Heart right ventricle (tissue), 16 donors: ENCODE data around the gene E2F8. TPM values are rescaled to one million over a fixed set of nuclear protein-coding genes. Genes with fewer than 3 reads are reported as not detected.

ENCODE experiments used
- ATAC-seq, 8 donors: fragments of 200-7000 bp; cut with Tn5 transposase; one replicate each; pipeline ENCODE4 v1.9.1; 2020; ENCODE audit warnings: mild to moderate bottlenecking in 8 of 8, moderate library complexity in 8 of 8, moderate number of reproducible peaks in 1 of 8
- DNase-seq, 2 donors: peaks; one replicate each; pipeline ENCODE4 v3.0.0-alpha.2; 2020
- H3K27ac ChIP-seq, 10 donors: fragments of 200-600 bp; sonication (generic) in 2 of 10; one replicate each; pipeline versions ENCODE4 v1.5.0 to v1.8.0; 2020 to 2022; ENCODE audit warnings: mild to moderate bottlenecking in 3 of 10
- H3K27me3 ChIP-seq, 7 donors: fragments of 200-600 bp; one replicate each; pipeline ENCODE4 v1.8.0; 2021 to 2022; ENCODE audit warnings: mild to moderate bottlenecking in 2 of 7
- H3K36me3 ChIP-seq, 9 donors: fragments of 200-600 bp; sonication (generic) in 1 of 9; one replicate each; pipeline versions ENCODE4 v1.5.0 to v1.8.0; 2020 to 2022; ENCODE audit warnings: mild to moderate bottlenecking in 2 of 9
- H3K4me1 ChIP-seq, 9 donors: fragments of 200-600 bp; sonication (generic) in 1 of 9; one replicate each; pipeline versions ENCODE4 v1.5.0 to v1.8.0; 2020 to 2022; ENCODE audit warnings: mild to moderate bottlenecking in 4 of 9
- H3K4me3 ChIP-seq, 10 donors: fragments of 200-600 bp; sonication (generic) in 2 of 10; one replicate each; pipeline versions ENCODE4 v1.5.0 to v1.8.0; 2020 to 2022; ENCODE audit warnings: mild to moderate bottlenecking in 7 of 10, moderate library complexity in 2 of 10
- H3K9me3 ChIP-seq, 11 donors: fragments of 200-600 bp in 10 of 11; sonication (generic) in 2 of 11; one replicate each; pipeline versions ENCODE4 v1.5.0 to v1.8.0; 2013 to 2022; ENCODE audit warnings: mild to moderate bottlenecking in 2 of 11, control low read depth in 1 of 11, moderate library complexity in 1 of 11
- CTCF ChIP-seq, 9 donors: fragments of 200-600 bp; sonication (generic) in 2 of 9; IDR thresholded peaks; one replicate each; pipeline versions ENCODE4 v1.5.0 to v1.8.0; 2021 to 2022; ENCODE audit warnings: antibody characterized with exemption in 9 of 9, mild to moderate bottlenecking in 5 of 9, moderate library complexity in 1 of 9
- WGBS, 2 donors: extraction: QIAGEN DNeasy Blood & Tissue Kit; methylation state at CpG; one replicate each; pipeline ENCODE4 v1.1.7; 2013; ENCODE audit warnings: inconsistent platforms in 1 of 2; 5-methylcytosine and 5-hydroxymethylcytosine counted together
- intact Hi-C, 10 donors: fragments of 100-400 bp; cut with DNase I; formaldehyde crosslinking; loops; one replicate each; pipeline versions ENCODE4 v1.11.1 to v1.14.2; 2022
- polyA plus RNA-seq, 2 donors: library from polyadenylated mRNA; stranded (reverse); fragments of 200-250 nt; gene quantifications; one replicate each; pipeline ENCODE4 v1.2.3, GENCODE V29; 2013
- total RNA-seq, 10 donors: library from RNA; stranded (reverse); fragmentation: NEBNext Ultra II Directional in 3 of 10; extraction: Animal tissue kit (Norgen Biotek cat#: 25700) in 3 of 10; gene quantifications; one replicate each; pipeline versions ENCODE4 v1.2.1 to v1.2.4, GENCODE V29; 2021 to 2023
- donor health status: Arrhythmogenic right ventricular cardiomyopathy.
- donor health status: ischemic (EF 13 %, LVEDD 7.1; RV severe dilation, severe dysfunction).
- donor health status: healthy with polysubstance abuse.
- donor health status: DM: no; HTN: yes; CAD: no.
- donor health status: DM: no; HTN: no; CAD: no.
- donor health status: ischemic (EF 25% LVEDD 6.9; RV normal size, moderate dysfunction).
- donor health status: ischemic (EF 25% LVEDD 5.7; RV mildly dilated, moderate dysfunction).
- donor health status: healthy.
- donor health status: DM: yes; HTN: yes; CAD: no.
- donor health status: Ischemic cardiomyopathy.
- donor health status: ischemic (EF 35%, LVEDD 5.7; RV mildly dilated, moderate dysfunction).
- donor health status: nonischemic (EF 11% LVEDD 7.7; RV severe dilation, severe dysfunction).
- donor health status: DM: yes; HTN: yes; CAD: no.
- donor health status: PGD.
- donor health status: ischemic (EF 29% LVEDD 5.4; RV normal size, mild dysfunction).
- donor health status: nonischemic (EF 23%, LVEDD 6.1; RV moderate dilation, normal function).

Gene E2F8
- total and polyA plus RNA-seq, 12 donors = 0.73 to 5.0 (median 3.5) TPM

GRCh38 chr11:19201737-19202605 is 38.8 kb downstream of the E2F8 start, which contains the start of gene CSRP3:
Gene CSRP3 (minus strand): TSS chr11:19201983. CDS start chr11:19192448, 9,535 bp downstream.
- peak; percentile 50 to 80 for DNase-seq
- no peak for TF ChIP-seq CTCF (IDR thresholded peaks at IDR 0.05)
- 42 to 50% methylated on average over 7 of the region's 7 CpGs for WGBS, 2 donors
- Histone ChIP-seq H3K4me1 (peaks cover 0 to 11% (median 0%) of the 10 kb centered on the region in 9 donors), H3K27ac (peak within 1 kb of the TSS; percentile 36 to 95 (median 88)), H3K27me3 (no peaks in the 10 kb centered on the region), H3K4me3 (peak within 1 kb of the TSS; percentile 11 to 61 (median 53)), H3K36me3 (no peaks in the 10 kb centered on the region), H3K9me3 (peaks cover 0 to 5% (median 0%) of the 10 kb centered on the region in 11 donors)
- intact Hi-C loops = loop anchor here in 1 of 10 donors (5.0 kb wide), 2 partner anchors 35 to 150 kb away; no protein-coding TSS in a partner anchor
- ATAC-seq = peak; percentile 77 to 95 (median 91)

DNA sequence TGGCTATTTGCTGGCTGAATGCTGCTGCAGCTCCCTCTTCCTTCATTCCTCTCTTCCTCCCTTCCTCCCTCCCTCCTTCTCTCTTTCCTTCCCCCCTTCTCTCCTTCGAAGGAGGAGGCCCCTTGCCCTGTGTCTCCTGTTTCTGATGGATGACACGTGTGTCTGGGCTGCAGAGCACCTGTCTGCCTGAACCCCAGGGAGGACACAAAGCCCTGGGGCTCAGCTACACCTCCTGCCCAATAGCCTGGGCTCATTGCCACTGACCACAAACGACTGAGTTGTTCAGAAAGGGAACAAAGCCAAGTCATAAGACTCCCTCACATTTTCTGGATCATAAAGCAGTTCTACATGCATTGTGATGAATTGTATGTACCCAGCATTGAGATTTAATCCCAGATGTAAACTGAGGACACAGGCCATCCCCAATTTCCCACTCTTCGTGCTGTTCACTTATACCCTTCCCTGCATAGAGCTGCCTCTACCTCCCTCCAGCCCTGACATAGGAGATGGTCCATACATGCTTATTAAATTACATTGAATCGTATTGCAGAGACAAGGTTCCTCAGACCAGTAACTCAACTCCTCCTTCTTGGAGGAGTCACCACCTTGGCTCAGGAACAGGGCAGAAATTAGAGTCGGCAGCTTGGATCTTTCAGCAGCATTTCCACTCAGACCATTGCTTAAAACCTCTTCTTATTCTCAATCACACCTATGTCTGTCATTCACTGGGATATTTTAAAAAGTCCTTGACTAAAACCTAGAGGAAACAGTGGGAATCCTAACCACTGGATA is 40.1 kb downstream of the E2F8 start:
- 12 to 20% methylated on average over 6 of the region's 6 CpGs for WGBS, 2 donors
- Histone ChIP-seq H3K4me1 (peaks cover 0 to 15% (median 0%) of the 10 kb centered on the region in 9 donors), H3K27me3 (no peaks in the 10 kb centered on the region), H3K9me3 (peaks cover 0 to 5% (median 0%) of the 10 kb centered on the region in 11 donors), H3K27ac (peak overlapping the region; percentile 36 to 95 (median 88)), H3K4me3 (peak overlapping the region; percentile 11 to 61 (median 53)), H3K36me3 (no peaks in the 10 kb centered on the region)
- intact Hi-C loops = loop anchor here in 1 of 10 donors (5.0 kb wide), 2 partner anchors 37 to 148 kb away; no protein-coding TSS in a partner anchor
- ATAC-seq = peak in 4 of 8 donors; percentile 1 to 23 (median 16)
- no peak for DNase-seq
- TF ChIP-seq CTCF (IDR thresholded peaks at IDR 0.05) = no peak

DNA sequence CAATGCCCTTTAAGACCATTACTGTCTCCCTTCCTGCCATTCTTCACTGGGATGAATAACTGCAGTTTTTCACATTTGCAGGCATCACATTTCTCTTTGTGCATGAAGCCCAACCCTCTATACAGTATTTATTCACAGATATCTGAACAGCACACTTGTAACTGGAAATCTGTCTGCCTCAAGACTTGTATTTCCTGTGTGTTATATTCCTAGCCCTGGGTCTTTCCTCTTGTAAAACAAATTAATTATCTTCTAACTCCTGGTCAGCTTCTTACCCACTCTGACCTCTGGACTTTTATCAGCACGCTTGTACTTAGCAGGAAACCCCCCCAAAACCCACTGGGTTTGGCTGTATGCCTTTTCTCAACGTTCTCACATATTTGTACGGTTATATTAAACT is 41.0 kb downstream of the E2F8 start:
- H3K36me3 ChIP-seq = no peaks in the 10 kb centered on the region
- H3K9me3 ChIP-seq = peaks cover 0 to 5% (median 0%) of the 10 kb centered on the region in 11 donors
- ATAC-seq (no peak), DNase-seq (no peak)
- 0 to 9% methylated on average over 3 of the region's 3 CpGs for WGBS, 2 donors
- peaks cover 0 to 24% (median 0%) of the 10 kb centered on the region in 9 donors for H3K4me1 ChIP-seq
- H3K27me3 ChIP-seq = no peaks in the 10 kb centered on the region
- peak overlapping the region; percentile 29 to 61 (median 53) for H3K4me3 ChIP-seq
- TF ChIP-seq CTCF (IDR thresholded peaks at IDR 0.05) = no peak
- H3K27ac ChIP-seq = peak overlapping the region; percentile 36 to 95 (median 88)
- intact Hi-C loops = loop anchor here in 3 of 10 donors (5.0 kb wide), 3 partner anchors 38 to 147 kb away; partner anchors contain the start of gene E2F8 (in 2 of the 3)

DNA sequence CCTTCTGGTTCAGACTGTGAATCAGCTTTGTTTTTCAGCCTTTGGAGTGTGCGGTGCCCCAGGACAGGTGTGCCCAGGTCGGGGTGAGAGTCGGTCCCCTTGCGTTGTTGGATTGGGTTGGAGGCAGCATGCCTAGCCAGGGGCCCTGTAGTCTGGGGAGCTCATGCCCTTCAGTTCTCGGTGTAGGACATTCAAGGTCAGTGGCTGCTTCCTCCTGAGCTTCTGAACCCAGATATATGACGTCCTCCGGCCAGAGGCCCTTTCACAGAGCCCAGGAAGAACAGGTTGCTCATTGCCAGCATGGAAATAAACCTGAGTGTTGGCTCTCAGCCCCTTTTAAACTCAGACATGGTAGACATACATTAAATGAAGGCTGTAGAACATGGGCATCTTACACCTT is 41.7 kb downstream of the E2F8 start:
- ATAC-seq (peak; percentile 16 to 54 (median 26)), DNase-seq (no peak)
- no peaks in the 10 kb centered on the region for H3K36me3 ChIP-seq
- H3K27me3 ChIP-seq = no peaks in the 10 kb centered on the region
- 53 to 66% methylated on average over 7 of the region's 7 CpGs for WGBS, 2 donors
- peaks cover 0 to 31% (median 5%) of the 10 kb centered on the region in 9 donors for H3K4me1 ChIP-seq
- intact Hi-C loops = loop anchor here in 2 of 10 donors (5.0 kb wide), 1 partner anchor 43 kb away; the partner anchor contains the start of gene E2F8 (in 2 of the 2)
- TF ChIP-seq CTCF (IDR thresholded peaks at IDR 0.05) = no peak
- peak overlapping the region; percentile 36 to 95 (median 88) for H3K27ac ChIP-seq
- H3K4me3 ChIP-seq = peak overlapping the region in 9 of 10 donors; percentile 32 to 61 (median 55)
- H3K9me3 ChIP-seq = peaks cover 0 to 5% (median 0%) of the 10 kb centered on the region in 11 donors
